ENCODE results near the gene PRR9. TPM values are rescaled to one million over a fixed set of nuclear protein-coding genes. Genes with fewer than 3 reads are reported as not detected.
"Not testable (repeated sequence)": the region's sequence is repeated elsewhere in the genome, so short reads cannot be mapped to it uniquely, and the experiment has no call there.

Gene PRR9
- total and polyA plus RNA-seq, 2 donors (not counting 1 experiment from before 2014, with no cell fraction given): not detected

DNA sequence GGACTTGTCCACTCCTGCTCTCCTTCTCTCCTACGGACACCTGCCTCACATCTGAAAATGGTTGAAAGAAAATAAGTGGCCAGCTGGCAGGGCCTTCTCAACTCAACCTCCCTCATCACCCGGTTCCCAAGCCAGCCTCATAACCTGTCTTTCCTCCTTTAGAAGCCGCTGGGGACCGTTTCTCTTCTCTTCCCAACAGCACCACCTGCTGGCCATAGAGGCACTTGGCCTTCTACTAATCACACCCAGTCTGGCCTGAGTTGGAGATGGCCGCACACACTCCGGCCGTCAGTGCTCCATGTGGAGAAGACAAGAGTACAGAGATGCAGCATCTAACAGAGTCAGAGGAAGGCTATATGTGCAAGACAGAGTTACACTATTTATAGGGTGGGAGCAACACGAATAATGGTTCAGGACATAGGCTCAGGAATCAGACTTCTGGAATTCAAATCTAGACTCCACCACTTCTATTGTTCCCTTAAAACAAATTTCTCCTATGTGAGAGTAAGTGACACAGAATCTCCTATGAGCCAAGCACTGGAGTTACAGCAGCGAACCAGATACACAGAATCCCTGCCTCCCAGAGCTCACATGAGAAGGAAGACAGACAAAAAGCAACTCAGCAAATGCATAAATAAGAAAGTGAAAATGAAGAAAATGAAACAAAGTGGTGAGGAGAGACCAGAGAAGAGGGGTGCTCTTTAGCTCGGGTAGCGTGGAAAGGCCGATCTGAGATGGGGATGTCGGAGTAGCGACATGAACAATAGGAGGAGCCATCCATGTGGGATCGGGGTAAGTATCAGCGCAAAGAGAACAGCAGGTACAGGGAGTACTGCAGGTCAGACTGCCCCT, 5.9 kb downstream of the PRR9 start:
- H3K27me3 ChIP-seq (ENCODE audit: control insufficient read depth, insufficient read depth, low read length); H3K4me1 ChIP-seq (ENCODE audit: control insufficient read depth, extremely low read depth, insufficient read depth, low read length); H2AFZ ChIP-seq (ENCODE audit: low read length); H3K9ac ChIP-seq (ENCODE audit: insufficient read depth, low read length); H3K36me3 ChIP-seq (ENCODE audit: control insufficient read depth, insufficient read depth, low read length); H3K9me3 ChIP-seq (ENCODE audit: control insufficient read depth, insufficient read depth, low read depth, low read length); H3K4me3 ChIP-seq (replicated peaks in 1 of 4; ENCODE audit: control extremely low read depth in 1 of 4, insufficient read depth in 1 of 4, low read depth in 3 of 4, low read length in 4 of 4); H3K4me2 ChIP-seq (ENCODE audit: extremely low read depth, insufficient read depth, low read length); H3K27ac ChIP-seq (ENCODE audit: insufficient read depth, low read length); H4K20me1 ChIP-seq (ENCODE audit: control insufficient read depth, extremely low read depth, insufficient read depth, low read length); H3K79me2 ChIP-seq (ENCODE audit: control insufficient read depth, insufficient read depth, low read length): not testable (repeated sequence)
- TF ChIP-seq, protein P1, sequence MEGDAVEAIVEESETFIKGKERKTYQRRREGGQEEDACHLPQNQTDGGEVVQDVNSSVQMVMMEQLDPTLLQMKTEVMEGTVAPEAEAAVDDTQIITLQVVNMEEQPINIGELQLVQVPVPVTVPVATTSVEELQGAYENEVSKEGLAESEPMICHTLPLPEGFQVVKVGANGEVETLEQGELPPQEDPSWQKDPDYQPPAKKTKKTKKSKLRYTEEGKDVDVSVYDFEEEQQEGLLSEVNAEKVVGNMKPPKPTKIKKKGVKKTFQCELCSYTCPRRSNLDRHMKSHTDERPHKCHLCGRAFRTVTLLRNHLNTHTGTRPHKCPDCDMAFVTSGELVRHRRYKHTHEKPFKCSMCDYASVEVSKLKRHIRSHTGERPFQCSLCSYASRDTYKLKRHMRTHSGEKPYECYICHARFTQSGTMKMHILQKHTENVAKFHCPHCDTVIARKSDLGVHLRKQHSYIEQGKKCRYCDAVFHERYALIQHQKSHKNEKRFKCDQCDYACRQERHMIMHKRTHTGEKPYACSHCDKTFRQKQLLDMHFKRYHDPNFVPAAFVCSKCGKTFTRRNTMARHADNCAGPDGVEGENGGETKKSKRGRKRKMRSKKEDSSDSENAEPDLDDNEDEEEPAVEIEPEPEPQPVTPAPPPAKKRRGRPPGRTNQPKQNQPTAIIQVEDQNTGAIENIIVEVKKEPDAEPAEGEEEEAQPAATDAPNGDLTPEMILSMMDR (conservative IDR thresholded peaks at IDR 0.05 in 1 of 2, IDR thresholded peaks at IDR 0.05 in 1 of 2; ENCODE audit: low read depth in 1 of 2, low read length in 2 of 2): peak; percentile 54 to 55
- DNase-seq (ENCODE audit: low read depth in 2 of 2): peak; percentile 10 to 48

GRCh38 chr1:153227810-153228209, 10.4 kb downstream of the PRR9 start:
- Histone ChIP-seq H4K20me1 (ENCODE audit: control insufficient read depth, extremely low read depth, insufficient read depth, low read length) (no peaks in the 10 kb centered on the region), H3K9me3 (ENCODE audit: control insufficient read depth, insufficient read depth, low read depth, low read length) (no peaks in the 10 kb centered on the region), H3K9ac (ENCODE audit: insufficient read depth, low read length) (no peak overlapping the region), H3K4me3 (replicated peaks in 1 of 4; ENCODE audit: control extremely low read depth in 1 of 4, insufficient read depth in 1 of 4, low read depth in 3 of 4, low read length in 4 of 4) (no peak overlapping the region), H2AFZ (ENCODE audit: low read length) (no peak overlapping the region), H3K4me1 (ENCODE audit: control insufficient read depth, extremely low read depth, insufficient read depth, low read length) (no peaks in the 10 kb centered on the region), H3K79me2 (ENCODE audit: control insufficient read depth, insufficient read depth, low read length) (no peaks in the 10 kb centered on the region), H3K27me3 (ENCODE audit: control insufficient read depth, insufficient read depth, low read length) (no peaks in the 10 kb centered on the region), H3K27ac (ENCODE audit: insufficient read depth, low read length) (no peak overlapping the region), H3K4me2 (ENCODE audit: extremely low read depth, insufficient read depth, low read length) (no peak overlapping the region), H3K36me3 (ENCODE audit: control insufficient read depth, insufficient read depth, low read length) (no peaks in the 10 kb centered on the region)
- DNase-seq (ENCODE audit: low read depth in 2 of 2): no peak
- TF ChIP-seq EZH2 (IDR thresholded peaks at IDR 0.05; ENCODE audit: low read length, missing control alignments): no peak
- TF ChIP-seq, protein P1 (conservative IDR thresholded peaks at IDR 0.05 in 1 of 2, IDR thresholded peaks at IDR 0.05 in 1 of 2; ENCODE audit: low read depth in 1 of 2, low read length in 2 of 2): no peak

- H3K9ac ChIP-seq (ENCODE audit: insufficient read depth, low read length): no peak overlapping the region
- H3K36me3 ChIP-seq (ENCODE audit: control insufficient read depth, insufficient read depth, low read length): no peaks in the 10 kb centered on the region
- no peak overlapping the region for H3K4me2 ChIP-seq (ENCODE audit: extremely low read depth, insufficient read depth, low read length)
- TF ChIP-seq, protein P1 (conservative IDR thresholded peaks at IDR 0.05 in 1 of 2, IDR thresholded peaks at IDR 0.05 in 1 of 2; ENCODE audit: low read depth in 1 of 2, low read length in 2 of 2): no peak
- H4K20me1 ChIP-seq (ENCODE audit: control insufficient read depth, extremely low read depth, insufficient read depth, low read length): no peaks in the 10 kb centered on the region
- DNase-seq (ENCODE audit: low read depth in 2 of 2): no peak
- no peaks in the 10 kb centered on the region for H3K27me3 ChIP-seq (ENCODE audit: control insufficient read depth, insufficient read depth, low read length)
- H3K4me3 ChIP-seq (replicated peaks in 1 of 4; ENCODE audit: control extremely low read depth in 1 of 4, insufficient read depth in 1 of 4, low read depth in 3 of 4, low read length in 4 of 4): no peak overlapping the region
- H3K27ac ChIP-seq (ENCODE audit: insufficient read depth, low read length): no peak overlapping the region
- H3K4me1 ChIP-seq (ENCODE audit: control insufficient read depth, extremely low read depth, insufficient read depth, low read length): no peaks in the 10 kb centered on the region
- no peaks in the 10 kb centered on the region for H3K79me2 ChIP-seq (ENCODE audit: control insufficient read depth, insufficient read depth, low read length)
- no peaks in the 10 kb centered on the region for H3K9me3 ChIP-seq (ENCODE audit: control insufficient read depth, insufficient read depth, low read depth, low read length)
- H2AFZ ChIP-seq (ENCODE audit: low read length): no peak overlapping the region
These were observed 11.1 kb downstream of the PRR9 start for GRCh38 chr1:153228491-153228890.

Data from fibroblast of lung (primary cell).